Measurements from ENCODE around the gene SLC16A1. TPM values are rescaled to one million over a fixed set of nuclear protein-coding genes. Genes with fewer than 3 reads are reported as not detected.
"Not testable (repeated sequence)": the region's sequence is repeated elsewhere in the genome, so short reads cannot be mapped to it uniquely, and the experiment has no call there.

SLC16A1 gene
- total RNA-seq, 2 donors from 2014 or later: 22.3 to 39.1 TPM

GRCh38 chr1:112982328-112982727 lies 26.3 kb upstream of the SLC16A1 start:
- Histone ChIP-seq H3K27ac (no peak overlapping the region), H3K4me1 (ENCODE audit: control insufficient read depth in 1 of 2, low read depth in 2 of 2) (peaks cover 0 to 8% of the 10 kb centered on the region in 2 donors), H3K27me3 (replicated peaks; ENCODE audit: insufficient read depth) (no peaks in the 10 kb centered on the region), H3K36me3 (peaks cover 4% of the 10 kb centered on the region), H3K4me3 (no peak overlapping the region), H3K9me3 (no peaks in the 10 kb centered on the region)
- TF ChIP-seq CTCF (IDR thresholded peaks at IDR 0.05): no peak
- no peak for DNase-seq (ENCODE audit: low spot score)
- ATAC-seq (ENCODE audit: insufficient number of reproducible peaks, low FRiP score, low read depth): no peak

GRCh38 chr1:112981834-112982233 lies 25.8 kb upstream of the SLC16A1 start:
- ATAC-seq (ENCODE audit: insufficient number of reproducible peaks, low FRiP score, low read depth); DNase-seq (ENCODE audit: low spot score); H3K27ac ChIP-seq: not testable (repeated sequence)

GRCh38 chr1:112981426-112981825 lies 25.4 kb upstream of the SLC16A1 start:
- Histone ChIP-seq H3K36me3 (peaks cover 4% of the 10 kb centered on the region), H3K4me1 (ENCODE audit: control insufficient read depth in 1 of 2, low read depth in 2 of 2) (peaks cover 0 to 4% of the 10 kb centered on the region in 2 donors), H3K27ac (no peak overlapping the region), H3K9me3 (no peaks in the 10 kb centered on the region), H3K27me3 (replicated peaks; ENCODE audit: insufficient read depth) (no peaks in the 10 kb centered on the region), H3K4me3 (no peak overlapping the region)
- no peak for TF ChIP-seq CTCF (IDR thresholded peaks at IDR 0.05)
- DNase-seq (ENCODE audit: low spot score) (no peak), ATAC-seq (ENCODE audit: insufficient number of reproducible peaks, low FRiP score, low read depth) (no peak)

More at GRCh38 chr1:112981834-112982233, 25.8 kb upstream of the SLC16A1 start:
- not testable (repeated sequence) for H3K9me3 ChIP-seq; H3K4me1 ChIP-seq (ENCODE audit: control insufficient read depth in 1 of 2, low read depth in 2 of 2); H3K4me3 ChIP-seq; H3K27me3 ChIP-seq (replicated peaks; ENCODE audit: insufficient read depth); H3K36me3 ChIP-seq

- DNase-seq (ENCODE audit: low spot score): no peak
- ATAC-seq (ENCODE audit: insufficient number of reproducible peaks, low FRiP score, low read depth): no peak
- no peaks in the 10 kb centered on the region for H3K27me3 ChIP-seq (replicated peaks; ENCODE audit: insufficient read depth)
- no peaks in the 10 kb centered on the region for H3K9me3 ChIP-seq
- H3K27ac ChIP-seq: no peak overlapping the region
- H3K36me3 ChIP-seq: no peaks in the 10 kb centered on the region
- no peaks in the 10 kb centered on the region for H3K4me1 ChIP-seq (ENCODE audit: control insufficient read depth in 1 of 2, low read depth in 2 of 2)
- TF ChIP-seq CTCF (IDR thresholded peaks at IDR 0.05): no peak
- H3K4me3 ChIP-seq: no peak overlapping the region
These were observed 19.3 kb upstream of the SLC16A1 start for GRCh38 chr1:112975336-112975735.

GRCh38 chr1:112974646-112975045 lies 18.6 kb upstream of the SLC16A1 start:
- no peaks in the 10 kb centered on the region for H3K4me1 ChIP-seq (ENCODE audit: control insufficient read depth in 1 of 2, low read depth in 2 of 2)
- no peak overlapping the region for H3K4me3 ChIP-seq
- DNase-seq (ENCODE audit: low spot score) (no peak), ATAC-seq (ENCODE audit: insufficient number of reproducible peaks, low FRiP score, low read depth) (no peak)
- H3K36me3 ChIP-seq: no peaks in the 10 kb centered on the region
- no peaks in the 10 kb centered on the region for H3K27me3 ChIP-seq (replicated peaks; ENCODE audit: insufficient read depth)
- no peak overlapping the region for H3K27ac ChIP-seq
- no peak for TF ChIP-seq CTCF (IDR thresholded peaks at IDR 0.05)
- no peaks in the 10 kb centered on the region for H3K9me3 ChIP-seq

- Histone ChIP-seq H3K27ac (no peak overlapping the region), H3K4me1 (ENCODE audit: control insufficient read depth in 1 of 2, low read depth in 2 of 2) (no peaks in the 10 kb centered on the region), H3K27me3 (replicated peaks; ENCODE audit: insufficient read depth) (no peaks in the 10 kb centered on the region), H3K9me3 (no peaks in the 10 kb centered on the region), H3K4me3 (no peak overlapping the region), H3K36me3 (no peaks in the 10 kb centered on the region)
- DNase-seq (ENCODE audit: low spot score) (no peak), ATAC-seq (ENCODE audit: insufficient number of reproducible peaks, low FRiP score, low read depth) (no peak)
- TF ChIP-seq CTCF (IDR thresholded peaks at IDR 0.05): no peak
These were observed 17.8 kb upstream of the SLC16A1 start for GRCh38 chr1:112973788-112974187.

Data from thoracic aorta (tissue), 2 donors.